Measurements from ENCODE around the gene HDAC10. TPM values are rescaled to one million over a fixed set of nuclear protein-coding genes. Genes with fewer than 3 reads are reported as not detected.
"Not testable (repeated sequence)": the region's sequence is repeated elsewhere in the genome, so short reads cannot be mapped to it uniquely, and the experiment has no call there.

HDAC10 gene
- total and polyA plus RNA-seq, 2 experiments from 2014 or later = 23.8 to 30.2 TPM

- Histone ChIP-seq H4K20me1 (ENCODE audit: insufficient read depth, poor library complexity, severe bottlenecking) (peaks cover 2% of the 10 kb centered on the region), H3K9me3 (ENCODE audit: low read depth) (no peaks in the 10 kb centered on the region), H3K9me2 (replicated peaks; ENCODE audit: insufficient read depth) (no peaks in the 10 kb centered on the region), H3K4me1 (ENCODE audit: insufficient read depth) (peaks cover 19% of the 10 kb centered on the region), H3K4me2 (no peak overlapping the region), H3K79me2 (no peaks in the 10 kb centered on the region), H2AFZ (no peak overlapping the region), H3K27ac (no peak overlapping the region), H3K27me3 (peaks cover 9% of the 10 kb centered on the region), H3K4me3 (no peak overlapping the region), H3K36me3 (replicated peaks; ENCODE audit: insufficient read depth, low read depth) (no peaks in the 10 kb centered on the region)
- DNase-seq (ENCODE audit: low spot score) = no peak
- TF ChIP-seq EZH2 (IDR thresholded peaks at IDR 0.05; ENCODE audit: borderline replicate concordance) (no peak), EZH2phosphoT487 (IDR thresholded peaks at IDR 0.05; ENCODE audit: low read depth, severe bottlenecking, unreplicated experiment) (no peak), CTCF (IDR thresholded peaks at IDR 0.05; ENCODE audit: poor library complexity) (no peak)
- 93% methylated on average over 43 of the region's 43 CpGs for WGBS (ENCODE audit: low lambda C conversion rate, missing lambda C conversion rate)
These were observed 24.4 kb upstream of the HDAC10 start for GRCh38 chr22:50275181-50276055.

DNA sequence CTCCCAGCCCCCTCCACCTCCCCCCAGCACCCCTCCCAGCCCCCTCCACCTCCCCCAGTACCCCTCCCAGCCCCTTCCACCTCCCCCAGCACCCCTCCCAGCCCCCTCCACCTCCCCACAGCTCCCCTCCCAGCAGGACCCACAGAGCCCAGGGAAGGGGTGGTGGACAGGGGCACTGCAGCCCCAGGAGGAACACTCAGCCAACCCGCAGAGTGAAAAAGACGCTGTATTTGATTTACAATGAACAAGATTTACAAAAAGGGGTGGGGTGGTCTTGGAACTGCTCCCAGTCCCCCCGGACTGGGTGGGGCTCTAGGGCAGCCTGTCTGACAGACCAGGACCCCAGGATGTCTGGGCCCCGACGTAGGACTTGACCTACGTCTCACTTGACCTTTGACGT lies 23.7 kb upstream of the HDAC10 start:
- peaks cover 23% of the 10 kb centered on the region for H3K4me1 ChIP-seq (ENCODE audit: insufficient read depth)
- H3K27ac ChIP-seq = no peak overlapping the region
- TF ChIP-seq CTCF (IDR thresholded peaks at IDR 0.05; ENCODE audit: poor library complexity) (no peak), EZH2 (IDR thresholded peaks at IDR 0.05; ENCODE audit: borderline replicate concordance) (no peak), EZH2phosphoT487 (IDR thresholded peaks at IDR 0.05; ENCODE audit: low read depth, severe bottlenecking, unreplicated experiment) (no peak)
- H3K4me2 ChIP-seq = no peak overlapping the region
- no peak overlapping the region for H2AFZ ChIP-seq
- H3K27me3 ChIP-seq = peaks cover 10% of the 10 kb centered on the region
- H3K9me3 ChIP-seq (ENCODE audit: low read depth) = no peaks in the 10 kb centered on the region
- no peak overlapping the region for H3K4me3 ChIP-seq
- no peaks in the 10 kb centered on the region for H3K9me2 ChIP-seq (replicated peaks; ENCODE audit: insufficient read depth)
- H4K20me1 ChIP-seq (ENCODE audit: insufficient read depth, poor library complexity, severe bottlenecking) = peaks cover 2% of the 10 kb centered on the region
- no peaks in the 10 kb centered on the region for H3K36me3 ChIP-seq (replicated peaks; ENCODE audit: insufficient read depth, low read depth)
- H3K79me2 ChIP-seq = no peaks in the 10 kb centered on the region
- WGBS (ENCODE audit: low lambda C conversion rate, missing lambda C conversion rate) = 82% methylated on average over 7 of the region's 7 CpGs
- DNase-seq (ENCODE audit: low spot score) = no peak

- Histone ChIP-seq H3K9me2 (replicated peaks; ENCODE audit: insufficient read depth) (no peaks in the 10 kb centered on the region), H3K4me3 (no peak overlapping the region), H3K4me1 (ENCODE audit: insufficient read depth) (peaks cover 26% of the 10 kb centered on the region), H4K20me1 (ENCODE audit: insufficient read depth, poor library complexity, severe bottlenecking) (peaks cover 2% of the 10 kb centered on the region), H3K27ac (no peak overlapping the region), H3K27me3 (peaks cover 14% of the 10 kb centered on the region), H3K9me3 (ENCODE audit: low read depth) (no peaks in the 10 kb centered on the region), H3K4me2 (no peak overlapping the region), H3K79me2 (no peaks in the 10 kb centered on the region), H3K36me3 (replicated peaks; ENCODE audit: insufficient read depth, low read depth) (no peaks in the 10 kb centered on the region), H2AFZ (no peak overlapping the region)
- 69% methylated on average over 7 of the region's 7 CpGs for WGBS (ENCODE audit: low lambda C conversion rate, missing lambda C conversion rate)
- TF ChIP-seq EZH2phosphoT487 (IDR thresholded peaks at IDR 0.05; ENCODE audit: low read depth, severe bottlenecking, unreplicated experiment) (no peak), EZH2 (IDR thresholded peaks at IDR 0.05; ENCODE audit: borderline replicate concordance) (no peak), CTCF (IDR thresholded peaks at IDR 0.05; ENCODE audit: poor library complexity) (peak; percentile 49)
- peak; percentile 79 for DNase-seq (ENCODE audit: low spot score)
These were observed 23.2 kb upstream of the HDAC10 start for GRCh38 chr22:50274311-50274710.

GRCh38 chr22:50273781-50274180 lies 22.7 kb upstream of the HDAC10 start:
- H3K9me3 ChIP-seq (ENCODE audit: low read depth); H4K20me1 ChIP-seq (ENCODE audit: insufficient read depth, poor library complexity, severe bottlenecking); H3K27ac ChIP-seq; H2AFZ ChIP-seq; H3K4me2 ChIP-seq; H3K9me2 ChIP-seq (replicated peaks; ENCODE audit: insufficient read depth); H3K79me2 ChIP-seq; DNase-seq (ENCODE audit: low spot score); H3K4me3 ChIP-seq; H3K36me3 ChIP-seq (replicated peaks; ENCODE audit: insufficient read depth, low read depth): not testable (repeated sequence)
- WGBS (ENCODE audit: low lambda C conversion rate, missing lambda C conversion rate) = 93% methylated on average over 10 of the region's 10 CpGs
- Histone ChIP-seq H3K4me1 (ENCODE audit: insufficient read depth) (peaks cover 26% of the 10 kb centered on the region), H3K27me3 (peaks cover 20% of the 10 kb centered on the region)

- 85% methylated on average over 11 of the region's 11 CpGs for WGBS (ENCODE audit: low lambda C conversion rate, missing lambda C conversion rate)
- Histone ChIP-seq H3K27me3 (peaks cover 24% of the 10 kb centered on the region), H3K4me1 (ENCODE audit: insufficient read depth) (peaks cover 26% of the 10 kb centered on the region)
- not testable (repeated sequence) for H3K36me3 ChIP-seq (replicated peaks; ENCODE audit: insufficient read depth, low read depth); H3K9me3 ChIP-seq (ENCODE audit: low read depth); H3K79me2 ChIP-seq; H3K27ac ChIP-seq; H2AFZ ChIP-seq; H3K4me2 ChIP-seq; H4K20me1 ChIP-seq (ENCODE audit: insufficient read depth, poor library complexity, severe bottlenecking); DNase-seq (ENCODE audit: low spot score); H3K4me3 ChIP-seq; H3K9me2 ChIP-seq (replicated peaks; ENCODE audit: insufficient read depth)
These were observed 22.3 kb upstream of the HDAC10 start for GRCh38 chr22:50273352-50273751.
